T-helper 22 cell (primary cell): ENCODE results near the gene CCDC47.

Experiments
- DNase-seq: peaks from one replicate; pipeline ENCODE4 v3.0.0-alpha.2; 2020; ENCODE audit warnings: low read depth

CCDC47 gene

GRCh38 chr17:63783522-63783921 is 10.1 kb upstream of the CCDC47 start:
- DNase-seq: no peak

GRCh38 chr17:63780928-63781327 is 7.5 kb upstream of the CCDC47 start:
- DNase-seq: no peak

GRCh38 chr17:63780507-63780906 is 7.1 kb upstream of the CCDC47 start:
- DNase-seq: no peak

- DNase-seq: no peak
These were observed 2.0 kb upstream of the CCDC47 start for GRCh38 chr17:63775420-63775819.

- DNase-seq: no peak
These were observed 1.5 kb upstream of the CCDC47 start for GRCh38 chr17:63774969-63775265.

GRCh38 chr17:63774141-63774968 is 958 bp upstream of the CCDC47 start, which contains the start of gene DDX42:
DDX42 (plus strand) TSS chr17:63774170; CDS start chr17:63787050, 12,880 bp downstream.
- peak; percentile 82 for DNase-seq

GRCh38 chr17:63772801-63773271 is 561 bp downstream of the CCDC47 start:
- DNase-seq: no peak

GRCh38 chr17:63768433-63768832 is 5.0 kb downstream of the CCDC47 start:
- no peak for DNase-seq

- no peak for DNase-seq
These were observed 6.6 kb downstream of the CCDC47 start for GRCh38 chr17:63766754-63767153.

GRCh38 chr17:63764716-63765115 is 8.7 kb downstream of the CCDC47 start:
- no peak for DNase-seq

GRCh38 chr17:63762161-63763078 is 11.0 kb downstream of the CCDC47 start:
- DNase-seq: no peak

- DNase-seq: no peak
These were observed 12.4 kb downstream of the CCDC47 start for GRCh38 chr17:63760771-63761539.

GRCh38 chr17:63758428-63758827 is 15.0 kb downstream of the CCDC47 start:
- no peak for DNase-seq

- DNase-seq: no peak
These were observed 19.4 kb downstream of the CCDC47 start for GRCh38 chr17:63754046-63754445.

GRCh38 chr17:63753215-63753614 is 20.2 kb downstream of the CCDC47 start:
- no peak for DNase-seq

GRCh38 chr17:63752707-63753106 is 20.7 kb downstream of the CCDC47 start:
- no peak for DNase-seq

- DNase-seq: no peak
These were observed 21.6 kb downstream of the CCDC47 start for GRCh38 chr17:63751806-63752205.

- DNase-seq: peak; percentile 99
These were observed 31.8 kb downstream of the CCDC47 start, which contains the start of gene STRADA for GRCh38 chr17:63741408-63742173. STRADA (minus strand) TSS chr17:63741799; CDS start chr17:63728369, 13,430 bp downstream.

GRCh38 chr17:63741143-63741407 is 32.3 kb downstream of the CCDC47 start:
- no peak for DNase-seq

- no peak for DNase-seq
These were observed 32.8 kb downstream of the CCDC47 start for GRCh38 chr17:63740464-63741142.

GRCh38 chr17:63735691-63736090 is 37.7 kb downstream of the CCDC47 start:
- DNase-seq: no peak
